Activated gamma-delta T cell (primary cell): ENCODE results near the gene SH3RF1.

Experiments
- DNase-seq: peaks from one replicate; lab custom pipeline; 2025; lab: John Stamatoyannopoulos, UW

The SH3RF1 gene

DNA sequence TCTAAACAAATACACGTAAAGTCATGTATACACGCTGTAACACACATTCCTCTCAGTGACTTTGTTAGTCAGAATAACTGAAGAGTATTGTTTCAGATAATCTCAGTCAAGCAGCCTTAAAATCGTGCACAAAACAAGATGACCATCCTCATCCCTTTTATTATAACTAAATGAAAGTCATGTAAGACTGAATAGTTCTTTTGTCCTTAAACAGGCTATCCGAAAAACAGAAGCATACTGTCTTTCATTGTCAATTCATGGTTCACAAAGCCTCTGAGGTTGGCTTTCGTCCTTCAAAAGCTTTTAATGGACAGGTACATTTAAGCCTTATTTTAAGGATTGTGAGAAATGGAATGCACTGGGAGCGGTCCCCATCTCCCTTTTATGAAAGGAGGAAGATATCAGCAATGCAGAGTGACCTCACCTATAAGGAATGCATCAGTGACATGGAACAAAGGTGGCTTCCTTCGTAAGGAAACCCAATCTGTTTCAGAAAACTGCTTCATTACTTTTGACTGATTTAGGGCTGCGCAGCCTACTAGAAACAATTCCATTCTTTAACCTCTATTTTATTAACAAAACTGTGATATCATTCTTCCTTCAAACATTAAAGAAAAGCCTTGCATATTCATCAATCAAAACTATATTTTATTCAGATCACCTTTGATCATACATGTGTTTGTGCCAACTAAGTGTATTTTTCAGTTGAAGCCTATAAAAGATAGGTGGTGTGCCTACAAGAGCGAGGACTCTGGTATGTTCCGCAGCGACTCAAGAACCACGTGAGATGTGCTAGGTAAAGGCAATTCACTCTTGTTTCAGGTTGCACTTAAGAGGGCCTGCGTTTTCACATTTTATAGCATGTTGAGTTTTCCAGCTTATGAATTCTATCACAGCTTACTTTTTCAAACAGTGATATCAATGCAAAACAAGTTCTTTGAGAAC lies 19.2 kb downstream of the SH3RF1 start:
- DNase-seq: no peak

DNA sequence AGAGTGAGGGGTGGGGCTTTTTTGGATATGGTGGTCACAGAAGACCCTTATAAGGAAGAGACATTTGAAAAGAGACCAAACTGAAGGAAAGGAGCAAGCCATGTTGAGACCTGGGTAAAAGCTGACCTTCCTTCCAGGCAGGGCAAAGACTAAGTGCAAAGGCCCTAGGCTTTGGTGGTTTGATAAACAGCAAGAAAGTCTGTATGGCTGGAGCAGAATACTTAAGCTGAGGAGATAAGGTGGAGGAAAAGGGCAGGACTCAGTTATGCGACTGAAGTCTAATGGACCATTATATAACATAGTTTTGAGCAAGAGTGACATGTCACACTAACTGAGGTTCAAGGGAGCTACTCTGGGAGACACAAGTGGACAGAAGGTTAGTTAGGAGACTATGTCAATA lies 20.0 kb downstream of the SH3RF1 start:
- DNase-seq: no peak

DNA sequence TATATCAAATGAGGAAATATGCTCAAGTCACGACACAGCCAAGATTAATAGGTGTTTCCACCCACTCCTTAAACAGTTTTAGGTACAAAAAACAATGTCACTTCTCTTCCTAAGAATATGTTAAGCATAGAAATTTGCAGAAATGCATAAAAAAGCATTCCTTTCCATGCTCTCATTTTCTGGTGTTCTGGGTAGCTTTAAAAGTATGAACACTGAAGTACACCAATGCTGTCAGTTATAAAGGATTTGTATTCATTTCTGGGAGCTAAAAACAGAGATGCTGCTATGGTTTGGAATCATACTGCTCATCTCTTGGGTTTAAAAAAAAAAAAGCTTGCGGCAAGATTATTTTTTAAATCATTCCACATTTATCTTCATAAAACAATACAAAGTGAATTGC lies 20.8 kb downstream of the SH3RF1 start:
- no peak for DNase-seq

DNA sequence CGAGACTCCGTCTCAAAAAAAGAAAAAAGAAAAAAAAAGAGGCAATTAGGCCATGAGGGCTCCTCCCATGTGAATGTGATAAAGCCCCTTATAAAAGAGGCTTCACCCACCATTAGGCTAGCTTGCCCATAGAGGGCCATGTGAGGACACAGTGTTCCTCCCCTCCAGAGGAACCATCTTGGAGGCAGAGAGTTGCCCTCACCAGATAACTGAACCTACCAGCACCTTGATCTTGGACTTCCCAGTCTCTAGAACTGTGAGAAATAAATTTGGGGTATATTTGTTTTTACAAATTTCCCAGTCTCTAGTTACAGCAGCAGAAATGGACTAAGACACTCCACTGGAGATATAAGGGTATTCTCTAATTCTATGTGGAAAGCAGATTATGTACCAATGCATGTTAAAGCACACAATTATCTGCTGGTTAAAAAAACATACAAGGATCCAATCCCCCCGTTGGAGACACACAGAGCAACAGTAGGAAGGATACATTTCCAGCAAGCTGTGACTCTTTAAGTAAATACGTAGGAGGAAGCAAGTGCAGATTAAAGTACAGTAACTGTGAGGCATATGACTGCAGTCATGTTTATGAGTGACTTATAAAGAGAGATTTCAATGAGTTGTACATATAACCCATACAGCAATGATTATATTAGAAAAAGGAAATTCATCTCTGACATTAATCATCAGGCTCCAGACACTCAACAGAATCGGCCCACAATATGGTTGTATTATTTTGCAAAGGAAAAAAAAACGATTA lies 21.4 kb downstream of the SH3RF1 start:
- DNase-seq: no peak

DNA sequence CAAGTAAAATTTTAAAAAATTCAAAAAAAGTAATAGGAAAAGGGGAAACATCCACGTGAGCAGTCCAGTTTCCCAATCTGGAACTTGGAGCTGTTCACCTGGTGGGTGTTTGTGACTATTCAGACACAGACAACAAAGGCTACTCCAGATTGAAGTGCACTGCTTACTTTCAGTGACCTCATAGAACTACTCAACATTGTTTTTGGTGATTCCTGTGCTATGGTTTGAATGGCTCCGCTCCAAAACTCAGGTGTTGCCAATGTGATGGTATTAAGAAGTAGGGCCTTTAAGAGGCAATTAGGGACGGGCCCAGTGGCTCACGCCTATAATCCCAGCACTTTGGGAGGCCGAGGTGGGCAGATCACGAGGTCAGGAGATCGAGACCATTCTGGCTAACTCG lies 22.1 kb downstream of the SH3RF1 start:
- DNase-seq: no peak

DNA sequence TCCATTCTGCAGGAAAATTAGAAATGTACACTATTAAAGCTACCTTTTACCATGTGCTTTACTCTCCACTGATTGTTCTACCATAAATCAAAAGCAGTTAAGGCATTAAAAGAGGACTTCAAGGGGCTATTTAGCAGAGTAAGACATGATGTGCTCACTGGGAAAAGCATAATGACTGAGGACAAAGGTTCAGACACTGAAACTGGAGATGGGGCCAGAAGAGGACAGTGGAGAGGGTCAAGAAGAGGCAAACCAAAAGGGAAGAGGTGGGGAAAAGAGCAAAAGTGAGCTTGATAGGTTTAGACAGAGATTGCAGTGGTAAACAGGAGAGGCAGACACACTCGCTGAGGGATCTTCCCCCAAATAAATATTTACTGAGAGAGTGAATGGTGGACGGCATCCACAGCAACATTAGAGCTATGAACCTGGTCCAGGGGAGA lies 23.8 kb downstream of the SH3RF1 start:
- DNase-seq: no peak

DNA sequence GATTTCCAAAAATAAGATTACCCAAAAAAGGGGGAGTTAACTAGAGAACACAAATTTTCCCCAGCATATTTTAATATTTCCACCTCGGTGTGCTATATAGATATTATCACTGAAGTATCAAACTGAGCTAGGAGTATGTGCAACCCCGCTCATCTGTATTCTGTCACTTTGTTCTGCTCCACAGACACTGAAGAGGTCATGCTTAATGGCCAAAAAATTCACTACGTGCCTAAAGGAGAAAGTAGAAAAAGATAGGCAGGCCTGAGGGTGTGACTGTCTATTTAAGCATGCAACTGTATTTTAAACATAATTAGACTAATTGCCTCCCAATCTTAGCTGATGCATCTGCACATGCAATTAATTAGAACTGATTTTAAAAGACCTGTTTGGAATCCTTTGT lies 24.5 kb downstream of the SH3RF1 start:
- DNase-seq: no peak

DNA sequence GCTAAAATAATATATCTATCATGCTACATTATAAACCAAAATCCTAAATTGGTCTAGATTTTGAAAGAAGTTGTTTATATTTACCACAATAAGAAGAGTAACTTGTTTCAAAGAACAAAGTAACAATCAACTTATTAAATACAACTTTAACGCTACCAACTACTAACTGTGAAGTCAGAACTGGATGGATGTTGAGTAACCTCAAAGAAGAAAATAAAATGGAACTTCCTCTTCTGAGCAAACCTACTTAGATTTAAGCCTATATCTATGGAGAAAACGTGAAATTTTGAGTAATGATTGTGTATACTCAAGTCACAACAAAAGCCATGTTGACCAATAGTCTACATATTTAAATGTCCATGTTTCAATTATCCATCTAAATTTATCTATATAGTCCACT lies 25.7 kb downstream of the SH3RF1 start:
- no peak for DNase-seq

DNA sequence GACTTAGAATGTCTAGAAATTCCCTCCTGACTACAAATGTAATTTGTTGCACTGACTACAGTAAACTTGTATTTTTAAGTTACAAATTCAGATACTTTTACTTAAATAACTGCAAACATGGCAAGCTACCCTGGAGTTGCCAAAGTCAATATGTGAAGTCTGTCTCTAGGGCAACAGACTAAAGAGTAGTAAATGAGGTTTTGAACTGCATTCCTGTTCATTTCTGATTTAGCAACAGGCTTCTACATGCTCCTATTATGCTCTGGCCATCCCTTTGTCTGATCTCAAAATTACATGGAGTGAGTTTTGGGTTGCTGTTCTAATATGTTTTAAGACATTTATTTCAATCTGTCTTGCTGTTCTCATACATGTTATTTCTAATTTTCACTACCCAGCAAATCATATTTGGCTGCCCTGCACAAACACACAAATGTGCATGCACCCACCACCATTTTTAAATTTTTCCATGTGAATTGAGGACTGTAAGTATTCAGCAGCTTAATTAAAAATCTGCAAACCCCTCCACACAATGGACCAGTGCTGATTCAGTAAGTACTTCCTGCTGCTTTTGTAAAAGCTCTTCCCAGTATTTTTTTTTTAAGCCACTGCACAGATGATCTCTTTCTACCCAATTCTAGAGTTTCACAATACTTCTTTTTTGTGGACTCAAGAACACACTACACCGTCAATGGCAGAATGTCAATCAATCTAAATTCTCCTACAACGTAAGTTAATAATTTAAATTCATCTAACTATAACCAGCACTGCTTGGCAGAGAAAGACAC lies 26.7 kb downstream of the SH3RF1 start:
- no peak for DNase-seq

DNA sequence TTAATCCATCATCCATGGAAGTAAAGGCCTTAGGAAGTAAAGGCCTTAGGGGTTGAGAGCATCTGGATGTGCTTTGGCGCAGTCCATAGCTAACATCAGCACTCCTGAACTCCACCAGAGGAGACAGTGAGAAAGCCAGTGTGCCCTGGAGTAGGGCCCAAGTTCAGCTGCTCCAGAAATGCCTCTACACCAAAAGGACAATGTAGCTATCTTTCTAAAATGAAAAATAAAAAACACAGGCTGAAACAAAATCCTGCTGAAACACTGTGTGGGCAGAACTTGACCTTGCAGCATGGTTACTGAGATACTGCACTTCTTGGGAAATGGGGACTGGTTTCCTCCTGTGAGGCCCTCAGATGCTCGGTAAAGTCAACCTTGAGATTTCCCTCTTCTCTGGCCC lies 29.3 kb downstream of the SH3RF1 start:
- no peak for DNase-seq

DNA sequence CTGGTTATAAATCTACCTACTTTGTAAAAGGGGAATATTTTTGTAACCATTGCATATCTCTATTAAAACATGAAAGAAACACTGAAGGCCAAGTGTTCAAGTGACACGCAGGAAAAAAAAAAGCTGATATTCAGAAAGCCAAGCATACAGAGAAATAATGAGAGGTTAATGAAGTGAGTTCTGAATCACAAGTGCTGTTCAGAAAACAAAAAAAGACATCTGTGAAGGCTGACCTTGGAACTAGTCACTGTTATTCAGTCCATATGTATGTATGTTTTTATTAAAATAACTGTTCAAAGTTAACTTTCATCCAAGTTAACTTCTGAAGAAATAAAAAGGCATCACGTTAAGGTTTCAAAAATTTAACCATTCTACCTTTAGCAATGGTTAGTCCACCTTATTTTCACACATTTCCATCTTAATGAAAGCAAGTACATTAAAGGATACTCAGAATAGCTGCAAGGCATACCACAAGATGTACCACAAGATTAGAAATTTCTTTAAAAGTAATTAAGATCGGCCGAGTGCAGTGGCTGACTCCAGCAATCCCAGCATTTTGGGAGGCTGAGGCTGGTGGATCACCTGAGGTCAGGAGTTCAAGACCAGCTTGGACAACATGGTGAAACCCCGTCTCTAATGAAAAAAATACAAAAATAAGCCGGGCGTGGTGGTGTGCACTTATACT lies 31.4 kb downstream of the SH3RF1 start:
- no peak for DNase-seq

DNA sequence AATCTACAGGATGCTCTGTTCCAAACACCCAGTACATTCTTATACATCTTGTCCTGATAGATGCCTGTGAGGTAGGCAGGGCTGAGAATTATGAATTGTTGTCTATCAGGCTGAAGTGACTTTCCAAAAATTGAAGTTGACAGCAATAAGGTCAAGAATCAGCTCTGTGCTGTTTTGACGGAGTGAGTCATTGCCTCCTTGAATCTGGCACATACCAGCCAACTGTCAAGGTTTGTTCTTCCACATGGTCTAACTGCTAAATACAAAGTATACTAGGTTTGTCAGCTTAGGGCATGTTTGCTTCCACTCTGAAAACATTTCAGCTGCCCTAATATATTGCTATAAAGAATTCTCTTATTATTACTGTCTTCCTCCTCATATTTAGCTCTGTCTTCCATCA lies 32.3 kb downstream of the SH3RF1 start:
- DNase-seq: no peak

DNA sequence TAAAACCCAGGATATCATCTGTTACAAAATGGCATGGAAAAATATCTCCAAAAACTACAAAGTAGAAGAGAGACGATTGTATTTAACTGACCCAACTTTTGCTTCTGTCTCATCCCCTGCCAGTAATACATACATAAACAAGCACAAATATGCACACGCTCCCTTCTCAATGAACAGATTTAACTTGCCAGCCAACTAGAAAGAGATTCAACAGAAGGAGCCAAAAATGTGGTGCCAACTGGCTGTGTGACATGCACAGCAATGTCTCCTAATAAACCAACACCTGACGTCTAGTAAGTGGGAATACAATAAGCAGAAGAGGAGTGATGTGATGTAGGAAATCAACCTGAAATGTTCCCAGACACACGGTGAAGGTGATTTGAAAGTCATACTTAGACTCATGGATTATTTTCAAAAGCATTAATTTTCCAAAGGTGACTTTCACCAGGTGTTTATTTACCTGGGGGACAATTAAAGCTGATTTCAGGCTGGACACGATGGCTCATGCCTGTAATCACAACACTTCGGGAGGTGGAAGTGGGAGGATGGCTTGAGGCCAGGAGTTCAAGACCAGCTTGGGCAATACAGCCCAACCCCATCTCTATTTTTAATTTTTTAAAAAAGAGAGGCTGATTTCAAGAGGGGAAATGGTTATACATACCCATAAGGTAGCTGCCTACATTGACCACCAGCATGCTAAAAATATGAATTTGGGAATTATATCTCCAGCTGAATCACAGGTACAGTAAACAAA lies 33.7 kb downstream of the SH3RF1 start:
- DNase-seq: no peak

DNA sequence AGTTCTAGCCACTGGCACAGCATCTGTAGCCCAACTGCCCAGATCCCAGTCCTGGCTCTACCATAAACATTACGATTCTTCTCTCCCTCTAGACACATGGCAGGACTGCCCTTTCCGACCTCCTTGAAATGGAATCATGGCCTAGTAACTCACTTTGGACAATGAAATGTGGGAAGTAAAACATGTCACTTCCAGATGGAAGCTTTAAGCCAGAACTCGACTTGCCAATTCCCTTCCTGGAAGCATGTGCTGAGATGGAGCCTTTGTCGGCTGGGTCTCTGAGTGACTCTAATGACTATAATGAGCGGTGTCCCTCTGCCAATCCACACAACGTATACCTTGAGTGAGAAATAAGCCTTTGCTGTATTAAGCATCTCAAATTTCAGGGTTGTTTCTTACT lies 34.7 kb downstream of the SH3RF1 start:
- DNase-seq: no peak

DNA sequence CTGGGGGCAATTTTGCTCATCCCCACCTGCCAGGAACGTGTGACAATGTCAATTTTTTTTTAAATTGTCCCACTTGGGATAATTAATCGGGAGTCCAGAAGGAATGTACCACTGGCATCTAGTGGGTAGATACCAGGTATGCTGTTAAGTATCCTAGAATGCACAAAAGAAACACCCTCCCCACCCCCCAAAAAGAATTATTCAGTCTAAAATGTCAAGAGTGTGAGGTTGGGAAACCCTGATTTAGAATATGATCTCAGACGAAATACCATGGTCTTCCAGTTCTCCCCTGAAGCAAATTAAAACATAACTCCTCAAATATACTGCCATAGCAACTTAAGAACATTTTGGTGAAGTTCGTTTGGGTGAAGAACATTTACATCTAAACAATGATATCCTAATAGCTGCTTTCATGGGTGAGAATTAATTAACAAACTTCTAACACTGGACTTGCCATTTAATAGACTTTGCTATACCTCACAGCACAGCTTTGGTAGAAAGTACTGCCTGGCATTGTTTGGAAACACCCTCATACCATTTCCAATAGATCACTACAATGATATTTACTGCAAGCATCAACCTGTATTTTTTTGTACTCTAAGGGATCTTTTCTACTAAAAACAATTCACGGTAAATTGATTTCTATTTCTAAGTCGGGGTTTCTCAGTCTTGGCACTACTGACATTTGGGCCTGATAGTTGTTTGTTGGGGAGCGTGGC lies 36.5 kb downstream of the SH3RF1 start:
- DNase-seq: no peak

DNA sequence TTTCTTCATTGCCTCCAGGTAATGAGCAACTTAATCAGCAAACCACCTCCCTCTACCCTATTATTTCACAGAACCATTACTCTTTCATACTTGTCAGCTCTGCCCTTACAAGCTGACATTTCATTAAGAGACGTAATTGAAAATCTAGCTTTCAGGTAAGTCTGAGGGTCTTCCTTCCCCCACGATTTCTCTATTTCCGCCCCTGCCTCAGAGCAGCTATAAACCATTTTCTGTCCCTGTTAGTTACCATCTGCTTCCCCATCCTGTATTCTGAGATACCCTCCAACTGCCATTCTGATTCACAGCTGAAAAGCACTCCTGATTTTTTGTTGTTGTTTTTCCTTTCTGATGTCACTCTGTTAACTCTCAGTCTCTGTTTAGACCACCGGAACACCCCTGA lies 37.1 kb downstream of the SH3RF1 start:
- no peak for DNase-seq

DNA sequence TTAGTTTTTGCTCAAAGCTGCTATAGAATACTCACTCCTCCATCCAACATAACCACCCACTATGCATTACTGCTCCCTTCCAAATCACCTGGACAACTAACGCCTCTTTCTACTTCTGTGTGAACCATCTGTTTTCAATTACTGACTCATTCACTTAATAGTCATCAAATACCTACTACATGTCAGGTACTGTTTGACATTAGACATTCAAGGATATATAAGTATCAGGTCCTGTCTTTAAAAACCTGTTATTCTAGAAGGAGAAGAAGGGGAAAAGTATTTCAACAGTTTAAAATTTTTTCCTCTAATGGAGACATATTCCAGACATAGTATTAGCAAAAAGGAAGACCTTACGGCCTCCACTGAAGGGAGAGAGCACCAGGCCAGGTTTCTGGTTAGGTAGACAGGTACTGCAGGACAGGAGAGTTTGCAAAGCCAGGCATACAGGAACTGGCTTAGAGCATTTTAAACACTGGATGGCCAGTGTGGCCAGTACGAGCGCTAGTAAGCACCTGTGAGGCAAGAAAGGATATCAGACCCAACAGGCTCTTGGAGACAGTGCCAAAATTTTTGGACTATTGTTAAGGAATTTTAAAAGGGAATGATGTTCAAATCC lies 39.0 kb downstream of the SH3RF1 start:
- DNase-seq: no peak

DNA sequence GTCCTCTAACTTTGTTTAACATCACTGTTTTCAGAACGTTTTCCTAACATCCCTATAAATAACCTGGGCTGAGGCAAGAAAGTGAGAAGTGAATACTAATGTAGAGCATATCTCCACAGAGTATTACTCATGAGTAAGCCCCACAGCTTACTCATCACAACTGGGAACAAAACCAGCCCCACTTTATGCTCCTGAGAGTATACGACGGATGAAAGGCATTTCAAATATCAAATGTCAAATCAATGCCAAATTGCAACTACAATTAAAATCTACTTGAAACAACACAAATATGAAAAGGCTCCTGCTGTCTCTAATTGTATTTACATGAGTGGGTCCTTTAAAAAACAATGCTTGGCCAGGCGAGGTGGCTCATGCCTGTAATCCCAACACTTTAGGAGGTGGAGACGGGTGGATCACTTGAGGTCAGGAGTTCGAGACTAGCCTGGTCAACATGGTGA lies 41.2 kb downstream of the SH3RF1 start:
- no peak for DNase-seq

DNA sequence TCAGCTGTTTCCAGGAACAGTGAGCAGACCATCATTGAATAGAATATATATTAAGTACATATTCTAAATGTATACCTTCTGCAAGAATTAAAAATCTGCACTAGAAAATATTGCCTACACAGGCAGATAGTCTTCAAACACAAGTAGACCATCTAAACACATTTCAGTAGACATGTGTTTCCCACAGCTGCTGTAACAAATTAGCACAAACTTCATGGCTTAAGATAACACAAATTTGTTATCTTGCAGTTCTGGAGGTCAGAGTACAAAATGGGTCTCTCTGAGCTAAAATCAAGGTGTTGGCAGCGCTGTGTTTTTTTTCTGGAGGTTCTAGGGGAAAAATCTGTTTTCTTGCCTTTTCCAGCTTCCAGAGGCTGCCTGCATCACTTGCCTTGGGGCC lies 42.7 kb downstream of the SH3RF1 start:
- no peak for DNase-seq

DNA sequence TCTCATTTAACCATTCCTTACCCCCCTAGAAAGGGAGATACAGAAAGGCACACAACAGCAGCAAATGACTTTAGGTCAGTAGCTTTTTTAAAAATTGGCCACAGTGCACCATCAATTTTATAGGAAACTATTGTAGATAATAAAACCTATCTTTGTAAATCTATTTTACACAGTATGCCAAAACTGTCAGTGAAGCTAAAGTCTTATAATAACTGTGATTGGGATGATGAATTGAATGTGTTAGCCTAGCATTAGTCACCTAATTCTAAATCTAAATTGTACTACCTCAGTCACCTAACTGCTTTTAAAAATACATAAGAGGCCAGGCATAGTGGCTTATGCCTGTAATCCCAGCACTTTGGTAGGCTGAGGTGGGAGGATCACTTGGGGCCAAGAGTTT lies 44.2 kb downstream of the SH3RF1 start:
- no peak for DNase-seq
